ENCODE data around the gene BMP6. TPM values are rescaled to one million over a fixed set of nuclear protein-coding genes. Genes with fewer than 3 reads are reported as not detected.

Gene BMP6
- total and polyA plus RNA-seq, 10 of the 15 experiments (the other 5 are each of a cell fraction or from before 2014, with no cell fraction given), result 0.02 to 0.15 (median 0.05) TPM; not detected in 5

DNA sequence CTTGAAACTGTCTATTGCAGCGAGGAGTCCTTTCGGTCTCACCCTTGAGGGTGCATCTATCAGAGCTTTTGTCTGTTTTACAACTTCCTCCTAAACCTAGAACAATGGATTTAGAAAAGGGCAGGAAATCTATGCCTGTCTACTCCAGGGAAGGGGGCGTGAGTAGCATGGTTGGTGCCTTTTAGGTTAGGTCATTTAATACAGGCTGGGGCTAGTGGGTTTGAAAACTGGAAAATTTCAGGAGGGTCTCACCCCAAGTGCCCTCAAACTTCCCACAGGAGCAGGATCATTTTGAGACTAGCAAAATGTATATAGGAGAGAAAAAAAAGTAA is 33.5 kb upstream of the BMP6 start:
- ATAC-seq (no peak), FAIRE-seq (no peak), DNase-seq (ENCODE audit: low read depth, low spot score) (no peak)
- H3K4me3 ChIP-seq, result no peak overlapping the region
- no peak overlapping the region for H2AFZ ChIP-seq (ENCODE audit: control insufficient read depth, low read depth, low read length)
- ChIA-PET SMC1A (ENCODE audit: uncharacterized antibody, unreplicated experiment) (no interaction called here), CTCF (no interaction called here), POLR2A (no interaction called here), RAD21 (ENCODE audit: unreplicated experiment) (no interaction called here)
- no peak overlapping the region for H3K9ac ChIP-seq (ENCODE audit: control insufficient read depth, insufficient read depth, low read length)
- intact Hi-C loops (cut with micrococcal nuclease; ENCODE audit: unreplicated experiment) (no loop called here), in situ Hi-C loops (cut with MboI) (no loop called here)
- TF ChIP-seq, protein P1, sequence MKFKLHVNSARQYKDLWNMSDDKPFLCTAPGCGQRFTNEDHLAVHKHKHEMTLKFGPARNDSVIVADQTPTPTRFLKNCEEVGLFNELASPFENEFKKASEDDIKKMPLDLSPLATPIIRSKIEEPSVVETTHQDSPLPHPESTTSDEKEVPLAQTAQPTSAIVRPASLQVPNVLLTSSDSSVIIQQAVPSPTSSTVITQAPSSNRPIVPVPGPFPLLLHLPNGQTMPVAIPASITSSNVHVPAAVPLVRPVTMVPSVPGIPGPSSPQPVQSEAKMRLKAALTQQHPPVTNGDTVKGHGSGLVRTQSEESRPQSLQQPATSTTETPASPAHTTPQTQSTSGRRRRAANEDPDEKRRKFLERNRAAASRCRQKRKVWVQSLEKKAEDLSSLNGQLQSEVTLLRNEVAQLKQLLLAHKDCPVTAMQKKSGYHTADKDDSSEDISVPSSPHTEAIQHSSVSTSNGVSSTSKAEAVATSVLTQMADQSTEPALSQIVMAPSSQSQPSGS (IDR thresholded peaks at IDR 0.05; ENCODE audit: low read length), result no peak
- TF ChIP-seq, protein P2, sequence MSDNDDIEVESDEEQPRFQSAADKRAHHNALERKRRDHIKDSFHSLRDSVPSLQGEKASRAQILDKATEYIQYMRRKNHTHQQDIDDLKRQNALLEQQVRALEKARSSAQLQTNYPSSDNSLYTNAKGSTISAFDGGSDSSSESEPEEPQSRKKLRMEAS (IDR thresholded peaks at IDR 0.05; ENCODE audit: low read depth, low read length), result no peak
- TF ChIP-seq NFYB (IDR thresholded peaks at IDR 0.05; ENCODE audit: insufficient read depth, low read depth, low read length), result no peak
- no peak for TF ChIP-seq TARDBP (IDR thresholded peaks at IDR 0.05; ENCODE audit: borderline replicate concordance)
- TF ChIP-seq, protein P3, sequence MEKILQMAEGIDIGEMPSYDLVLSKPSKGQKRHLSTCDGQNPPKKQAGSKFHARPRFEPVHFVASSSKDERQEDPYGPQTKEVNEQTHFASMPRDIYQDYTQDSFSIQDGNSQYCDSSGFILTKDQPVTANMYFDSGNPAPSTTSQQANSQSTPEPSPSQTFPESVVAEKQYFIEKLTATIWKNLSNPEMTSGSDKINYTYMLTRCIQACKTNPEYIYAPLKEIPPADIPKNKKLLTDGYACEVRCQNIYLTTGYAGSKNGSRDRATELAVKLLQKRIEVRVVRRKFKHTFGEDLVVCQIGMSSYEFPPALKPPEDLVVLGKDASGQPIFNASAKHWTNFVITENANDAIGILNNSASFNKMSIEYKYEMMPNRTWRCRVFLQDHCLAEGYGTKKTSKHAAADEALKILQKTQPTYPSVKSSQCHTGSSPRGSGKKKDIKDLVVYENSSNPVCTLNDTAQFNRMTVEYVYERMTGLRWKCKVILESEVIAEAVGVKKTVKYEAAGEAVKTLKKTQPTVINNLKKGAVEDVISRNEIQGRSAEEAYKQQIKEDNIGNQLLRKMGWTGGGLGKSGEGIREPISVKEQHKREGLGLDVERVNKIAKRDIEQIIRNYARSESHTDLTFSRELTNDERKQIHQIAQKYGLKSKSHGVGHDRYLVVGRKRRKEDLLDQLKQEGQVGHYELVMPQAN (conservative IDR thresholded peaks at IDR 0.05), result no peak
- TF ChIP-seq CHD4 (IDR thresholded peaks at IDR 0.05), result no peak
- no peak for TF ChIP-seq ZZZ3 (IDR thresholded peaks at IDR 0.05; ENCODE audit: control insufficient read depth, insufficient read length, low read depth)
- no peak for TF ChIP-seq ZSCAN29 (IDR thresholded peaks at IDR 0.05)
- TF ChIP-seq ZNF217 (IDR thresholded peaks at IDR 0.05), result no peak
- TF ChIP-seq LARP7 (IDR thresholded peaks at IDR 0.05), result no peak
- H3K9me3 ChIP-seq (replicated peaks; ENCODE audit: control insufficient read depth, insufficient read depth, low read length), result no peaks in the 10 kb centered on the region
- no peaks in the 10 kb centered on the region for H4K20me1 ChIP-seq (ENCODE audit: control insufficient read depth, insufficient read depth)
- H3K36me3 ChIP-seq (ENCODE audit: control insufficient read depth in 2 of 2, insufficient read depth in 2 of 2, low read length in 1 of 2), result no peaks in the 10 kb centered on the region
- WGBS (ENCODE audit: insufficient coverage, insufficient replicate concordance, low lambda C conversion rate, missing lambda C conversion rate), result 0% methylated on average over 3 of the region's 3 CpGs
- no peaks in the 10 kb centered on the region for H3K4me1 ChIP-seq (ENCODE audit: control insufficient read depth, insufficient read depth, low read length)
- no peak overlapping the region for H3K4me2 ChIP-seq (ENCODE audit: control insufficient read depth, insufficient read depth)
- H3K27ac ChIP-seq (ENCODE audit: control insufficient read depth, insufficient read depth), result no peak overlapping the region
- H3K79me2 ChIP-seq (ENCODE audit: control insufficient read depth, insufficient read depth, low read length), result no peaks in the 10 kb centered on the region
- no peaks in the 10 kb centered on the region; a peak in 2 of 4 replicates for H3K27me3 ChIP-seq (replicated peaks in 1 of 2; ENCODE audit: control insufficient read depth in 2 of 2, insufficient read depth in 2 of 2, low read length in 1 of 2)
- no TSS peak for BruUV-seq (replicated peaks)
